A549 (cell line): Measurements from ENCODE around the gene IKBKG. TPM values are rescaled to one million over a fixed set of nuclear protein-coding genes. Genes with fewer than 3 reads are reported as not detected.

Experiments used
- ATAC-seq, 2 experiments: fragments of 200-7000 bp in 1 of 2; fragments of >200 bp in 1 of 2; cut with Nextera tagmentation in 1 of 2; cut with Tn5 transposase in 1 of 2; 3 replicates each; pipeline versions ENCODE4 v1.8.0 to v1.9.1; 2018 to 2020; ENCODE audit warnings: mild to moderate bottlenecking in 1 of 2, moderate library complexity in 1 of 2
- CTCF ChIA-PET: fragments of 300-600 bp; sonication (Branson Sonifier 250); formaldehyde crosslinking; extraction: SDS; loops from one replicate; lab custom pipeline; 2021; ENCODE audit warnings: antibody characterized with exemption, inconsistent platforms; lab: Yijun Ruan, JAX
- POLR2A ChIA-PET: fragments of 350-600 bp; formaldehyde crosslinking; extraction: SDS; loops from one replicate; lab custom pipeline; 2021; ENCODE audit warnings: antibody characterized with exemption, inconsistent platforms; lab: Yijun Ruan, JAX
- DNase-seq, 2 experiments: peaks; one replicate each; pipeline versions ENCODE4 v3.0.0 to v3.0.0-alpha.2; 2011 to 2016; ENCODE audit warnings: low read depth in 1 of 2, low spot score in 1 of 2
- FAIRE-seq: peaks from 2 replicates; lab custom pipeline; 2011; peaks lifted over from hg19 to GRCh38; lab: Jason Lieb, UNC
- H3K27ac ChIP-seq, 2 experiments: fragments of >200 bp; sonication (Bioruptor Twin); formaldehyde crosslinking; 3 replicates each; pipeline ENCODE4 v1.5.1; 2016 to 2017
- H3K4me1 ChIP-seq: fragments of >200 bp; sonication (Bioruptor Twin); formaldehyde crosslinking; 3 replicates; pipeline ENCODE4 v1.6.1; 2016
- H3K4me2 ChIP-seq: fragments of >200 bp; sonication (Bioruptor Twin); formaldehyde crosslinking; 3 replicates; pipeline ENCODE4 v1.6.1; 2016
- H3K4me3 ChIP-seq: fragments of >200 bp; sonication (Bioruptor Twin); formaldehyde crosslinking; 3 replicates; pipeline ENCODE4 v1.5.1; 2016
- H3K9me3 ChIP-seq: fragments of >200 bp; sonication (Bioruptor Twin); formaldehyde crosslinking; 3 replicates; pipeline ENCODE4 v1.6.1; 2016
- BCL3 ChIP-seq: fragments of >200 bp; sonication (Bioruptor Twin); formaldehyde crosslinking; IDR thresholded peaks from 3 replicates; pipeline ENCODE4 v1.6.1; 2016
- CBX2 ChIP-seq: fragments of 200-600 bp; sonication (generic); IDR thresholded peaks from 2 replicates; pipeline ENCODE4 v1.6.1; 2016; ENCODE audit warnings: low read depth, mild to moderate bottlenecking, borderline replicate concordance
- CBX8 ChIP-seq: fragments of 200-600 bp; sonication (generic); IDR thresholded peaks from 2 replicates; pipeline ENCODE4 v1.6.1; 2016
- CEBPB ChIP-seq, 2 experiments: fragments of >200 bp in 1 of 2; sonication (Bioruptor Twin) in 1 of 2; formaldehyde crosslinking in 1 of 2; IDR thresholded peaks; 2 replicates each; pipeline ENCODE4 v1.6.1; 2012 to 2016
- CHD2 ChIP-seq: fragments of 150-350 bp; IDR thresholded peaks from 2 replicates; pipeline ENCODE4 v1.6.1; 2014; ENCODE audit warnings: low read length; ENCODE audit not compliant: partially characterized antibody
- CHD4 ChIP-seq: fragments of 200-600 bp; sonication (generic); IDR thresholded peaks from 2 replicates; pipeline ENCODE4 v1.6.1; 2016; ENCODE audit warnings: antibody characterized with exemption, mild to moderate bottlenecking, borderline replicate concordance
- E2F6 ChIP-seq: IDR thresholded peaks from 2 replicates; pipeline ENCODE4 v1.6.1; 2012; ENCODE audit warnings: low read depth, borderline replicate concordance
- EHF ChIP-seq: fragments of 250-450 bp; sonication (Bioruptor Pico); IDR thresholded peaks from 2 replicates; pipeline ENCODE4 v1.5.0; 2020; ENCODE audit warnings: mild to moderate bottlenecking
- EHMT2 ChIP-seq: fragments of 200-600 bp; sonication (generic); IDR thresholded peaks from 2 replicates; pipeline ENCODE4 v1.6.1; 2016; ENCODE audit warnings: antibody characterized with exemption, low read depth, mild to moderate bottlenecking, moderate library complexity
- EP300 ChIP-seq, 2 experiments: fragments of >200 bp; sonication (Bioruptor Twin); formaldehyde crosslinking; IDR thresholded peaks; 2 replicates in 1 of 2; 3 replicates in 1 of 2; pipeline ENCODE4 v1.6.1; 2016 to 2017
- ESRRA ChIP-seq: fragments of 150-350 bp; IDR thresholded peaks from 2 replicates; pipeline ENCODE4 v1.6.1; 2014; ENCODE audit warnings: mild to moderate bottlenecking, low read length, borderline replicate concordance
- FOSL2 ChIP-seq, 2 experiments: fragments of 450-650 bp in 1 of 2; fragments of >200 bp in 1 of 2; sonication (Bioruptor Twin) in 1 of 2; formaldehyde crosslinking; IDR thresholded peaks; 2 replicates each; pipeline versions ENCODE4 v1.5.0 to v1.6.1; 2016 to 2020; ENCODE audit warnings: mild to moderate bottlenecking in 1 of 2, moderate library complexity in 1 of 2
- GATA3 ChIP-seq: IDR thresholded peaks from 2 replicates; pipeline ENCODE4 v1.6.1; 2012; ENCODE audit warnings: borderline replicate concordance
- HOXA7 ChIP-seq: fragments of 250-450 bp; sonication (Bioruptor Pico); IDR thresholded peaks from 2 replicates; pipeline ENCODE4 v1.5.0; 2020; ENCODE audit warnings: mild to moderate bottlenecking, moderate library complexity
- HOXB13 ChIP-seq: fragments of 250-450 bp; sonication (Bioruptor Pico); IDR thresholded peaks from 2 replicates; pipeline ENCODE4 v1.5.0; 2020; ENCODE audit warnings: low read depth, mild to moderate bottlenecking, moderate library complexity
- HOXB5 ChIP-seq: fragments of 250-450 bp; sonication (Bioruptor Pico); IDR thresholded peaks from 2 replicates; pipeline ENCODE4 v1.5.0; 2020; ENCODE audit warnings: mild to moderate bottlenecking, moderate library complexity
- JUN ChIP-seq, 2 experiments: fragments of >200 bp; sonication (Bioruptor Twin); formaldehyde crosslinking; IDR thresholded peaks; 2 replicates in 1 of 2; 3 replicates in 1 of 2; pipeline ENCODE4 v1.6.1; 2016 to 2017
- JUNB ChIP-seq: fragments of >200 bp; sonication (Bioruptor Twin); formaldehyde crosslinking; IDR thresholded peaks from 2 replicates; pipeline ENCODE4 v1.6.1; 2016
- KDM5A ChIP-seq: fragments of 200-600 bp; sonication (generic); IDR thresholded peaks from 2 replicates; pipeline ENCODE4 v1.6.1; 2016; ENCODE audit warnings: antibody characterized with exemption, mild to moderate bottlenecking
- MAFK ChIP-seq: fragments of 450-650 bp; IDR thresholded peaks from 2 replicates; pipeline ENCODE4 v1.6.1; 2014; ENCODE audit not compliant: partially characterized antibody
- MYC ChIP-seq: IDR thresholded peaks from 2 replicates; pipeline ENCODE4 v1.6.1; 2012; ENCODE audit warnings: mild to moderate bottlenecking, inconsistent platforms, low read length, improper control_type of control experiment, borderline replicate concordance
- NFE2L2 ChIP-seq: fragments of 150-350 bp; conservative IDR thresholded peaks from 2 replicates; pipeline ENCODE4 v1.6.1; 2014; ENCODE audit warnings: low read length
- NR3C1 ChIP-seq: fragments of >200 bp; sonication (Bioruptor Twin); formaldehyde crosslinking; IDR thresholded peaks from 3 replicates; pipeline ENCODE4 v1.6.1; 2017
- PHF8 ChIP-seq: fragments of 200-600 bp; sonication (generic); IDR thresholded peaks from 2 replicates; pipeline ENCODE4 v1.6.1; 2016; ENCODE audit warnings: low read depth, mild to moderate bottlenecking, antibody characterized with exemption, moderate library complexity, borderline replicate concordance
- POLR2A ChIP-seq: IDR thresholded peaks from 2 replicates; pipeline ENCODE4 v1.6.1; 2012; ENCODE audit warnings: mild to moderate bottlenecking, low read length
- POLR2AphosphoS2 ChIP-seq: conservative IDR thresholded peaks from 2 replicates; pipeline ENCODE4 v1.6.1; 2012; ENCODE audit warnings: low read length, improper control_type of control experiment, inconsistent platforms
- RAD21 ChIP-seq, 2 experiments: fragments of >200 bp in 1 of 2; sonication (Bioruptor Twin) in 1 of 2; formaldehyde crosslinking in 1 of 2; IDR thresholded peaks in 1 of 2; conservative IDR thresholded peaks in 1 of 2; 2 replicates in 1 of 2; 3 replicates in 1 of 2; pipeline ENCODE4 v1.6.1; 2012 to 2018; ENCODE audit warnings: inconsistent platforms in 1 of 2
- RFX5 ChIP-seq: fragments of 450-650 bp; IDR thresholded peaks from 2 replicates; pipeline ENCODE4 v1.7.1; 2014; ENCODE audit warnings: antibody characterized with exemption, mild to moderate bottlenecking, moderate library complexity
- SMC3 ChIP-seq: fragments of >200 bp; sonication (Bioruptor Twin); formaldehyde crosslinking; IDR thresholded peaks from 3 replicates; pipeline ENCODE4 v1.6.1; 2018; ENCODE audit warnings: inconsistent platforms
- TFCP2L1 ChIP-seq: fragments of 250-450 bp; sonication (Bioruptor Pico); IDR thresholded peaks from 2 replicates; pipeline ENCODE4 v1.5.0; 2021; ENCODE audit warnings: mild to moderate bottlenecking
- ZNF302 ChIP-seq: fragments of 250-450 bp; sonication (Bioruptor Pico); IDR thresholded peaks from 2 replicates; pipeline ENCODE4 v1.9.0; 2021; ENCODE audit warnings: inconsistent platforms, mild to moderate bottlenecking, moderate library complexity
- ZSCAN20 ChIP-seq: fragments of 250-450 bp; sonication (Bioruptor Pico); IDR thresholded peaks from 2 replicates; pipeline ENCODE4 v1.8.0; 2022; ENCODE audit warnings: mild to moderate bottlenecking, moderate library complexity
- WGBS: methylation state at CpG from one replicate; pipeline ENCODE4 v1.1.6; 2017; ENCODE audit errors: missing lambda C conversion rate; 5-methylcytosine and 5-hydroxymethylcytosine counted together
- polyA plus RNA-seq, 4 experiments: library from polyadenylated mRNA; depleted of rRNA in 3 of 4; stranded (reverse); fragments of >200 nt; fragmentation: RNase III in 1 of 4; extraction: RNeasy Plus Mini Kit Qiagen cat#74134 plus additional on column Dnase treatment in 1 of 4; gene quantifications; 2 replicates in 3 of 4; 3 replicates in 1 of 4; pipeline ENCODE4 v1.2.3, GENCODE V29; 2011 to 2017
- TF ChIP-seq, protein P1 (sequence below): IDR thresholded peaks from 2 replicates; pipeline ENCODE4 v1.6.1; 2012
- TF ChIP-seq, protein P2 (sequence below): fragments of 200-600 bp; sonication (generic); IDR thresholded peaks from 2 replicates; pipeline ENCODE4 v1.6.1; 2016; ENCODE audit warnings: antibody characterized with exemption, mild to moderate bottlenecking, moderate library complexity
- TF ChIP-seq, protein P3 (sequence below): fragments of 450-650 bp; IDR thresholded peaks from 2 replicates; pipeline ENCODE4 v1.6.1; 2014; ENCODE audit warnings: antibody characterized with exemption

Gene IKBKG
- polyA plus RNA-seq, 2 of the 4 experiments (the other 2 are of a cell fraction) = 19.7 to 34.2 TPM

- POLR2A ChIA-PET = interaction anchor here (0.7 to 1.8 kb wide), 9 partner anchors 12 to 154 kb away, joined by 3 to 8 read pairs (median 4); partner anchors contain the start of genes IKBKG, RPL10, SLC10A3 and UBL4A
- TF ChIP-seq POLR2A (peak; percentile 32), HOXB5 (CRISPR knock-in tag) (no peak), ESRRA (no peak), ZNF302 (CRISPR knock-in tag) (no peak), PHF8 (no peak), BCL3 (no peak), EHF (CRISPR knock-in tag) (no peak), GATA3 (peak; percentile 58), RAD21 (conservative IDR thresholded peaks at IDR 0.05 in 1 of 2, IDR thresholded peaks at IDR 0.05 in 1 of 2) (peak; percentile 35 to 37; a peak in 4 of 5 replicates), JUNB (no peak), KDM5A (no peak), HOXA7 (CRISPR knock-in tag) (peak; percentile 87), ZSCAN20 (no peak), CHD2 (no peak), FOSL2 (IDR thresholded peaks at IDR 0.05) (no peak), FOSL2 (CRISPR knock-in tag; IDR thresholded peaks at IDR 0.05) (no peak), E2F6 (no peak), JUN (IDR thresholded peaks at IDR 0.05) (peak; percentile 62 to 85; a peak in 4 of 5 replicates), CEBPB (IDR thresholded peaks at IDR 0.05) (no peak), MAFK (no peak), MYC (no peak), RFX5 (no peak), NR3C1 (no peak), CBX8 (no peak), SMC3 (peak; percentile 28; the same call in 2 of the 3 replicates), CHD4 (no peak), HOXB13 (CRISPR knock-in tag) (no peak), EHMT2 (no peak), TFCP2L1 (no peak), CBX2 (no peak), NFE2L2 (no peak), POLR2AphosphoS2 (peak; percentile 95), EP300 (IDR thresholded peaks at IDR 0.05) (no peak)
- TF ChIP-seq, protein P1, sequence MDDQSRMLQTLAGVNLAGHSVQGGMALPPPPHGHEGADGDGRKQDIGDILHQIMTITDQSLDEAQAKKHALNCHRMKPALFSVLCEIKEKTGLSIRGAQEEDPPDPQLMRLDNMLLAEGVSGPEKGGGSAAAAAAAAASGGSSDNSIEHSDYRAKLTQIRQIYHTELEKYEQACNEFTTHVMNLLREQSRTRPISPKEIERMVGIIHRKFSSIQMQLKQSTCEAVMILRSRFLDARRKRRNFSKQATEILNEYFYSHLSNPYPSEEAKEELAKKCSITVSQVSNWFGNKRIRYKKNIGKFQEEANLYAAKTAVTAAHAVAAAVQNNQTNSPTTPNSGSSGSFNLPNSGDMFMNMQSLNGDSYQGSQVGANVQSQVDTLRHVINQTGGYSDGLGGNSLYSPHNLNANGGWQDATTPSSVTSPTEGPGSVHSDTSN = peak; percentile 83
- TF ChIP-seq, protein P2, sequence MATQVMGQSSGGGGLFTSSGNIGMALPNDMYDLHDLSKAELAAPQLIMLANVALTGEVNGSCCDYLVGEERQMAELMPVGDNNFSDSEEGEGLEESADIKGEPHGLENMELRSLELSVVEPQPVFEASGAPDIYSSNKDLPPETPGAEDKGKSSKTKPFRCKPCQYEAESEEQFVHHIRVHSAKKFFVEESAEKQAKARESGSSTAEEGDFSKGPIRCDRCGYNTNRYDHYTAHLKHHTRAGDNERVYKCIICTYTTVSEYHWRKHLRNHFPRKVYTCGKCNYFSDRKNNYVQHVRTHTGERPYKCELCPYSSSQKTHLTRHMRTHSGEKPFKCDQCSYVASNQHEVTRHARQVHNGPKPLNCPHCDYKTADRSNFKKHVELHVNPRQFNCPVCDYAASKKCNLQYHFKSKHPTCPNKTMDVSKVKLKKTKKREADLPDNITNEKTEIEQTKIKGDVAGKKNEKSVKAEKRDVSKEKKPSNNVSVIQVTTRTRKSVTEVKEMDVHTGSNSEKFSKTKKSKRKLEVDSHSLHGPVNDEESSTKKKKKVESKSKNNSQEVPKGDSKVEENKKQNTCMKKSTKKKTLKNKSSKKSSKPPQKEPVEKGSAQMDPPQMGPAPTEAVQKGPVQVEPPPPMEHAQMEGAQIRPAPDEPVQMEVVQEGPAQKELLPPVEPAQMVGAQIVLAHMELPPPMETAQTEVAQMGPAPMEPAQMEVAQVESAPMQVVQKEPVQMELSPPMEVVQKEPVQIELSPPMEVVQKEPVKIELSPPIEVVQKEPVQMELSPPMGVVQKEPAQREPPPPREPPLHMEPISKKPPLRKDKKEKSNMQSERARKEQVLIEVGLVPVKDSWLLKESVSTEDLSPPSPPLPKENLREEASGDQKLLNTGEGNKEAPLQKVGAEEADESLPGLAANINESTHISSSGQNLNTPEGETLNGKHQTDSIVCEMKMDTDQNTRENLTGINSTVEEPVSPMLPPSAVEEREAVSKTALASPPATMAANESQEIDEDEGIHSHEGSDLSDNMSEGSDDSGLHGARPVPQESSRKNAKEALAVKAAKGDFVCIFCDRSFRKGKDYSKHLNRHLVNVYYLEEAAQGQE = no peak
- TF ChIP-seq, protein P3, sequence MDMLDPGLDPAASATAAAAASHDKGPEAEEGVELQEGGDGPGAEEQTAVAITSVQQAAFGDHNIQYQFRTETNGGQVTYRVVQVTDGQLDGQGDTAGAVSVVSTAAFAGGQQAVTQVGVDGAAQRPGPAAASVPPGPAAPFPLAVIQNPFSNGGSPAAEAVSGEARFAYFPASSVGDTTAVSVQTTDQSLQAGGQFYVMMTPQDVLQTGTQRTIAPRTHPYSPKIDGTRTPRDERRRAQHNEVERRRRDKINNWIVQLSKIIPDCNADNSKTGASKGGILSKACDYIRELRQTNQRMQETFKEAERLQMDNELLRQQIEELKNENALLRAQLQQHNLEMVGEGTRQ = no peak
Observed at GRCh38 chrX:154526901-154527675, 20.3 kb upstream of the IKBKG start.

More at GRCh38 chrX:154526901-154527675, 20.3 kb upstream of the IKBKG start:
- 1% methylated on average over 15 of the region's 15 CpGs for WGBS
- no peaks in the 10 kb centered on the region for H3K9me3 ChIP-seq
- CTCF ChIA-PET = interaction anchor here (0.6 to 2.8 kb wide), 14 partner anchors 9 to 222 kb away, joined by 3 to 27 read pairs (median 4); partner anchors contain the start of gene SLC10A3
- no peak overlapping the region for H3K4me3 ChIP-seq
- peak overlapping the region; percentile 72 to 93 for H3K27ac ChIP-seq
- FAIRE-seq = peak; percentile 96
- peak; percentile 62 to 64 for ATAC-seq
- H3K4me1 ChIP-seq = peaks cover 70% of the 10 kb centered on the region
- H3K4me2 ChIP-seq = peak overlapping the region; percentile 49
- DNase-seq = peak in 1 of 2 experiments; percentile 89
